ENCODE data around the gene SPECC1. TPM values are rescaled to one million over a fixed set of nuclear protein-coding genes. Genes with fewer than 3 reads are reported as not detected.

The SPECC1 gene
- 42.5 to 62.8 TPM (median 45.8 TPM) in 5 replicates for total RNA-seq (2022; extraction: Qiagen RNA extraction)

GRCh38 chr17:20009302-20010098, at the start of gene SPECC1:
Gene SPECC1, plus strand, starts transcription at chr17:20009359. Its CDS starts 87,293 bp downstream, at chr17:20096652.

GRCh38 chr17:19977293-19978208, 31.6 kb upstream of the SPECC1 start, which contains the start of gene AKAP10:
Gene AKAP10, minus strand, starts transcription at chr17:19977828. Its CDS starts 149 bp downstream, at chr17:19977679.

Other genes starting within 250 kb of the SPECC1 start
- gene ULK2, start 141.4 kb upstream of the SPECC1 start, total RNA-seq (2022; extraction: Qiagen RNA extraction), result 12.7 to 18.8 TPM (median 16.6 TPM) in 5 replicates
- 21.0 to 25.0 TPM (median 24.4 TPM) in 5 replicates for gene AKAP10, start 31.5 kb upstream of the SPECC1 start, total RNA-seq (2022; extraction: Qiagen RNA extraction)